ENCODE results near the gene YY1.
"Not testable (repeated sequence)": the region's sequence is repeated elsewhere in the genome, so short reads cannot be mapped to it uniquely, and the experiment has no call there.

Gene YY1

GRCh38 chr14:100213956-100214769 is 24.8 kb upstream of the YY1 start:
- DNase-seq (ENCODE audit: low spot score): peak; percentile 93

- no peak for DNase-seq (ENCODE audit: low spot score)
Measured at GRCh38 chr14:100214770-100215083, 24.2 kb upstream of the YY1 start.

GRCh38 chr14:100215330-100215885 is 23.5 kb upstream of the YY1 start:
- DNase-seq (ENCODE audit: low spot score): no peak

GRCh38 chr14:100219126-100219785 is 19.7 kb upstream of the YY1 start:
- no peak for DNase-seq (ENCODE audit: low spot score)

GRCh38 chr14:100221533-100222223 is 17.3 kb upstream of the YY1 start:
- DNase-seq (ENCODE audit: low spot score): no peak

GRCh38 chr14:100222224-100223093 is 16.5 kb upstream of the YY1 start:
- DNase-seq (ENCODE audit: low spot score): no peak

GRCh38 chr14:100223332-100224201 is 15.4 kb upstream of the YY1 start:
- no peak for DNase-seq (ENCODE audit: low spot score)

- DNase-seq (ENCODE audit: low spot score): no peak
Measured at GRCh38 chr14:100224229-100224866, 14.6 kb upstream of the YY1 start.

- DNase-seq (ENCODE audit: low spot score): no peak
Measured at GRCh38 chr14:100225169-100225568, 13.8 kb upstream of the YY1 start.

GRCh38 chr14:100230361-100230760 is 8.6 kb upstream of the YY1 start:
- no peak for DNase-seq (ENCODE audit: low spot score)

GRCh38 chr14:100234511-100234910 is 4.4 kb upstream of the YY1 start:
- DNase-seq (ENCODE audit: low spot score): no peak

GRCh38 chr14:100236271-100236818 is 2.6 kb upstream of the YY1 start:
- not testable (repeated sequence) for DNase-seq (ENCODE audit: low spot score)

- no peak for DNase-seq (ENCODE audit: low spot score)
Measured at GRCh38 chr14:100236881-100237280, 2.1 kb upstream of the YY1 start.

- DNase-seq (ENCODE audit: low spot score): no peak
Measured at GRCh38 chr14:100237735-100238418, 1.1 kb upstream of the YY1 start.

- no peak for DNase-seq (ENCODE audit: low spot score)
Measured at GRCh38 chr14:100239211-100239839, 381 bp downstream of the YY1 start.

- peak; percentile 85 for DNase-seq (ENCODE audit: low spot score)
Measured at GRCh38 chr14:100239840-100240667, 1.1 kb downstream of the YY1 start.

GRCh38 chr14:100240668-100241032 is 1.7 kb downstream of the YY1 start:
- DNase-seq (ENCODE audit: low spot score): no peak

- no peak for DNase-seq (ENCODE audit: low spot score)
Measured at GRCh38 chr14:100241279-100241678, 2.3 kb downstream of the YY1 start.

Data from germinal center (tissue), 1 donor.